HCT116 (cell line): ENCODE results near the gene ANO4. TPM values are rescaled to one million over a fixed set of nuclear protein-coding genes. Genes with fewer than 3 reads are reported as not detected.

Experiments used
- ATAC-seq: fragments of 200-7000 bp; cut with Tn5 transposase; 2 replicates; pipeline ENCODE4 v1.9.1; 2020; ENCODE audit warnings: mild to moderate bottlenecking, moderate library complexity
- BruUV-seq: library from RNA; stranded (reverse); fragments of 400-500 nt; replicated peaks from 2 replicates; lab custom pipeline; 2021; lab: Mats Ljungman, UMichigan
- CTCF ChIA-PET: fragments of 300-600 bp; sonication (Branson Sonifier 250); formaldehyde crosslinking; loops from one replicate; lab custom pipeline; 2021; ENCODE audit warnings: antibody characterized with exemption; lab: Charles Lee
- POLR2A ChIA-PET: fragments of 300-600, 350-600 bp; sonication (Branson Sonifier 250); formaldehyde crosslinking; loops from one replicate; lab custom pipeline; 2021; ENCODE audit warnings: antibody characterized with exemption; lab: Charles Lee
- RAD21 ChIA-PET, 2 experiments: fragments of 300-600 bp; sonication (Branson Sonifier 250); formaldehyde crosslinking; loops; one replicate each; lab custom pipeline; 2023; ENCODE audit warnings: low total read pairs in 2 of 2; ENCODE audit not compliant: uncharacterized antibody in 2 of 2, unreplicated experiment in 2 of 2, low non-redundant PET in 1 of 2; lab: Charles Lee
- DNase-seq: peaks from one replicate; pipeline ENCODE4 v3.0.0-alpha.2; 2010; ENCODE audit warnings: low read depth, low spot score
- H2AFZ ChIP-seq: fragments of 200-600 bp; shearing (Covaris generic), sonication (generic); 2 replicates; pipeline ENCODE4 v1.6.1; 2017; ENCODE audit warnings: low read depth, mixed run types, mixed read lengths, antibody characterized with exemption, low read length; ENCODE audit not compliant: poor library complexity, severe bottlenecking
- H3K27ac ChIP-seq: 2 replicates; pipeline ENCODE4 v1.5.1; 2012; ENCODE audit warnings: low read depth, low read length
- H3K27me3 ChIP-seq: fragments of 200-600 bp; sonication (generic); 2 replicates; pipeline ENCODE4 v1.6.1; 2016; ENCODE audit warnings: mixed run types, low read length, mixed read lengths; ENCODE audit not compliant: insufficient read depth
- H3K36me3 ChIP-seq, 2 experiments: fragments of 200-500 bp in 1 of 2; fragments of 200-600 bp in 1 of 2; sonication (Bioruptor generic) in 1 of 2; sonication (generic) in 1 of 2; 2 replicates each; pipeline versions ENCODE4 v1.5.1 to v1.6.1; 2014 to 2016; ENCODE audit warnings: low read length in 2 of 2, inconsistent platforms in 1 of 2, mixed read lengths in 1 of 2, mixed run types in 1 of 2; ENCODE audit not compliant: insufficient read depth in 2 of 2, control insufficient read depth in 1 of 2
- H3K4me1 ChIP-seq, 2 experiments: fragments of 200-600 bp in 1 of 2; sonication (generic) in 1 of 2; 2 replicates each; pipeline versions ENCODE4 v1.5.1 to v1.6.1; 2012 to 2017; ENCODE audit warnings: low read length in 2 of 2, inconsistent platforms in 1 of 2, mild to moderate bottlenecking in 1 of 2, mixed read lengths in 1 of 2, mixed run types in 1 of 2, moderate library complexity in 1 of 2; ENCODE audit not compliant: insufficient read depth in 2 of 2, control insufficient read depth in 1 of 2
- H3K4me2 ChIP-seq: fragments of 200-600 bp; sonication (generic); 2 replicates; pipeline ENCODE4 v1.6.1; 2017; ENCODE audit warnings: mixed run types, low read length, mixed read lengths
- H3K4me3 ChIP-seq, 2 experiments: fragments of 200-600 bp in 1 of 2; sonication (generic) in 1 of 2; replicated peaks in 1 of 2; 2 replicates each; pipeline ENCODE4 v1.5.1; 2011 to 2016; ENCODE audit warnings: low read length in 2 of 2, control low read depth in 1 of 2, low read depth in 1 of 2, mild to moderate bottlenecking in 1 of 2, mixed read lengths in 1 of 2, mixed run types in 1 of 2
- H3K79me2 ChIP-seq: fragments of 200-600 bp; sonication (generic); 2 replicates; pipeline ENCODE4 v1.6.1; 2017; ENCODE audit warnings: mild to moderate bottlenecking, mixed run types, low read length, moderate library complexity, mixed read lengths; ENCODE audit not compliant: insufficient read depth
- H3K9ac ChIP-seq: fragments of 200-600 bp; sonication (generic); 2 replicates; pipeline ENCODE4 v1.6.1; 2016; ENCODE audit warnings: low read length, mixed read lengths
- H3K9me2 ChIP-seq: fragments of 200-600 bp; sonication (generic), shearing (Covaris generic); 2 replicates; pipeline ENCODE4 v1.6.1; 2017; ENCODE audit warnings: mixed run types, mild to moderate bottlenecking, moderate library complexity; ENCODE audit not compliant: insufficient read depth
- H3K9me3 ChIP-seq, 2 experiments: fragments of 200-500 bp in 1 of 2; fragments of 200-600 bp in 1 of 2; sonication (Bioruptor generic) in 1 of 2; sonication (generic) in 1 of 2; 2 replicates each; pipeline ENCODE4 v1.6.1; 2014 to 2017; ENCODE audit warnings: low read length in 2 of 2, mixed read lengths in 2 of 2, inconsistent platforms in 1 of 2, low read depth in 1 of 2, mild to moderate bottlenecking in 1 of 2, mixed run types in 1 of 2, moderate library complexity in 1 of 2; ENCODE audit not compliant: control insufficient read depth in 1 of 2, insufficient read depth in 1 of 2
- H4K20me1 ChIP-seq: fragments of 200-600 bp; sonication (generic), shearing (Covaris generic); 2 replicates; pipeline ENCODE4 v1.6.1; 2017; ENCODE audit warnings: mixed run types, mild to moderate bottlenecking, moderate library complexity; ENCODE audit not compliant: insufficient read depth
- CBX3 ChIP-seq: IDR thresholded peaks from 2 replicates; pipeline ENCODE4 v1.6.1; 2012; ENCODE audit warnings: low read depth
- CTCF ChIP-seq, 3 experiments: fragments of 200-600 bp in 1 of 3; sonication (generic) in 1 of 3; IDR thresholded peaks in 2 of 3; conservative IDR thresholded peaks in 1 of 3; 2 replicates each; pipeline ENCODE4 v1.5.1; 2012 to 2017; ENCODE audit warnings: low read depth in 2 of 3, low read length in 2 of 3, antibody characterized with exemption in 1 of 3, borderline replicate concordance in 1 of 3, control low read depth in 1 of 3, mild to moderate bottlenecking in 1 of 3, mixed read lengths in 1 of 3, mixed run types in 1 of 3, moderate library complexity in 1 of 3; ENCODE audit not compliant: insufficient read depth in 1 of 3
- EZH2 ChIP-seq: fragments of 200-600 bp; sonication (generic); IDR thresholded peaks from 2 replicates; pipeline ENCODE4 v1.6.1; 2017; ENCODE audit warnings: antibody characterized with exemption, mixed run types
- EZH2phosphoT487 ChIP-seq: fragments of 200-600 bp; IDR thresholded peaks from 2 replicates; pipeline ENCODE4 v1.6.1; 2018; ENCODE audit warnings: antibody characterized with exemption, borderline replicate concordance
- FOSL1 ChIP-seq: IDR thresholded peaks from 2 replicates; pipeline ENCODE4 v1.6.1; 2012; ENCODE audit warnings: low read depth
- JUND ChIP-seq: IDR thresholded peaks from 2 replicates; pipeline ENCODE4 v1.6.1; 2012
- MAX ChIP-seq: IDR thresholded peaks from 2 replicates; pipeline ENCODE4 v1.6.1; 2012
- POLR2AphosphoS5 ChIP-seq: IDR thresholded peaks from 2 replicates; pipeline ENCODE4 v1.6.1; 2011; ENCODE audit warnings: mild to moderate bottlenecking, low read depth, low read length, moderate library complexity
- RAD21 ChIP-seq: IDR thresholded peaks from 2 replicates; pipeline ENCODE4 v1.6.1; 2012; ENCODE audit warnings: low read depth, mild to moderate bottlenecking
- REST ChIP-seq: IDR thresholded peaks from 2 replicates; pipeline ENCODE4 v1.6.1; 2012; ENCODE audit warnings: low read depth
- SRF ChIP-seq: IDR thresholded peaks from 2 replicates; pipeline ENCODE4 v1.6.1; 2012; ENCODE audit warnings: low read depth
- YY1 ChIP-seq: IDR thresholded peaks from 2 replicates; pipeline ENCODE4 v1.6.1; 2011; ENCODE audit warnings: low read length, low read depth, moderate library complexity, mild to moderate bottlenecking; ENCODE audit not compliant: insufficient replicate concordance; ENCODE audit errors: extremely low read depth
- ZBTB33 ChIP-seq: IDR thresholded peaks from 2 replicates; pipeline ENCODE4 v1.6.1; 2011; ENCODE audit warnings: mild to moderate bottlenecking, low read length, moderate library complexity; ENCODE audit not compliant: insufficient replicate concordance; ENCODE audit errors: extremely low read depth
- ZFX ChIP-seq: fragments of 450-650 bp; IDR thresholded peaks from 2 replicates; pipeline ENCODE4 v1.6.1; 2017
- intact Hi-C: fragments of 100-400 bp; cut with micrococcal nuclease; formaldehyde crosslinking; loops from 2 replicates; pipeline ENCODE4 v1.10.0; 2022
- total RNA-seq: library from RNA; stranded (reverse); gene quantifications from one replicate; pipeline ENCODE4 v1.2.1, GENCODE V29; 2021; ENCODE audit not compliant: unreplicated experiment

ANO4 gene
- total RNA-seq, 1 experiment from 2014 or later = 1.7 TPM

GRCh38 chr12:100904270-100904669 is 109.7 kb downstream of the ANO4 start:
- intact Hi-C loops = no loop called here

More at GRCh38 chr12:100904270-100904669, 109.7 kb downstream of the ANO4 start:
- Histone ChIP-seq H3K9ac (no peak overlapping the region), H3K79me2 (no peaks in the 10 kb centered on the region), H3K36me3 (no peaks in the 10 kb centered on the region), H3K27ac (no peak overlapping the region), H4K20me1 (no peaks in the 10 kb centered on the region), H3K27me3 (peaks cover 3% of the 10 kb centered on the region; the same call in 1 of the 2 replicates), H3K4me2 (no peak overlapping the region), H3K4me3 (no peak overlapping the region), H3K4me1 (no peaks in the 10 kb centered on the region), H2AFZ (no peak overlapping the region), H3K9me3 (no peaks in the 10 kb centered on the region), H3K9me2 (no peaks in the 10 kb centered on the region)
- TF ChIP-seq FOSL1 (no peak), RAD21 (no peak), CBX3 (no peak), MAX (no peak), ZFX (no peak), ZBTB33 (no peak), REST (no peak), EZH2 (no peak), YY1 (no peak), CTCF (IDR thresholded peaks at IDR 0.05 in 2 of 3, conservative IDR thresholded peaks at IDR 0.05 in 1 of 3; ENCODE audit: borderline replicate concordance in 1 of 3, insufficient read depth in 1 of 3, low read depth in 2 of 3, low read length in 2 of 3) (no peak), SRF (no peak), JUND (no peak), EZH2phosphoT487 (no peak), POLR2AphosphoS5 (no peak)
- RAD21 ChIA-PET = no interaction called here
- no peak for ATAC-seq
- BruUV-seq = no TSS peak
- CTCF ChIA-PET = no interaction called here
- POLR2A ChIA-PET = no interaction called here
- no peak for DNase-seq
